WERI-Rb-1 (cell line): ENCODE results near the gene RHBDD1.

Experiments
- DNase-seq: peaks from one replicate; pipeline ENCODE4 v3.0.0-alpha.2; 2020
- H3K27ac ChIP-seq: fragments of 250-450 bp; sonication (Bioruptor Pico); 2 replicates; pipeline ENCODE4 v1.5.1; 2020; ENCODE audit warnings: mild to moderate bottlenecking, moderate library complexity
- H3K27me3 ChIP-seq: fragments of 250-450 bp; sonication (Bioruptor Pico); 2 replicates; pipeline ENCODE4 v1.5.1; 2021; ENCODE audit warnings: mild to moderate bottlenecking, low read depth, moderate library complexity; ENCODE audit not compliant: insufficient read depth, severe bottlenecking
- H3K36me3 ChIP-seq: fragments of 250-450 bp; sonication (Bioruptor Pico); 2 replicates; pipeline ENCODE4 v1.5.1; 2020; ENCODE audit warnings: mild to moderate bottlenecking, moderate library complexity
- H3K4me3 ChIP-seq: 2 replicates; pipeline ENCODE4 v1.5.1; 2011; ENCODE audit warnings: low read depth, mild to moderate bottlenecking, control low read depth, low read length
- H3K9me3 ChIP-seq: fragments of 250-450 bp; sonication (Bioruptor Pico); 2 replicates; pipeline ENCODE4 v1.5.1; 2021; ENCODE audit warnings: mild to moderate bottlenecking, moderate library complexity; ENCODE audit not compliant: severe bottlenecking
- TF ChIP-seq, protein P1 (sequence below): IDR thresholded peaks from 2 replicates; pipeline ENCODE4 v1.5.1; 2011; ENCODE audit warnings: low read depth, mild to moderate bottlenecking, control low read depth, inconsistent platforms, low read length

Gene RHBDD1

DNA sequence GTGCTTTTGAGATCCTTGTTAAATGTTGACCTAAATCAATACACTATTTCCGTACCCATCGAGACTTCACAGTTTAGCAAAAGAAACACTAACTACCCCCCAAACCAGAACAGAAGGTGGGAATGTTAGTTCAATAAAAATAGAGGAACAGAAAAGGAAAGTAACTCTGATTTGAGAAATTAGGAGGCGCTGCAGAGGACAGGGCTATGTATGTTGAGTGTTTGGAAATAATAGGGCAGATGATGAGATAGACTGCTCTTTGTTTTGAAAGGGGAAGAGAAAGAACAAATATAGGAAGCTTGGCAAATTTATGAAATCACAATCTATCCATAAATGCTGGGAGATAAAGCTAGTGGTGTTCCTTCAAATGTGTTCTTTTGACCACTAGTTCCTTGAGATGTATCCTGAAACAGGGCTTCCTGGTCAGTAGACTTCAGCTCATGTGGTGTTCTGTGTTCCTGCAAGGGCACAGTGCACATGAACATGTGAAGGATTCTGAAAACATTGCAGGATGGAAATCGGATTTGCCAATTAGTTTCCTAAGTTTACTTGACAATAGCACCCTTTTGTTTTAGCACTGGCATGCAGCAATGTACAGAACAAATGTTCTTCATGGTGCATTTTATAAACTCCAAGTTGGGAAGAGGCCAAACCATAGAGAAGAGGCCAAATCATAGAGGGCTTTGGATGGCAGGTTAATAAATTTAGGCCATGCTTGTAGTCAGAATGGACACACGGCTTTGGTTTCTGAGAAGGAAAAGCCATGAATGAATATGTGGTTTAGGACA lies 39.8 kb downstream of the RHBDD1 start:
- H3K27me3 ChIP-seq: no peaks in the 10 kb centered on the region
- no peaks in the 10 kb centered on the region for H3K9me3 ChIP-seq
- no peaks in the 10 kb centered on the region for H3K36me3 ChIP-seq
- TF ChIP-seq, protein P1, sequence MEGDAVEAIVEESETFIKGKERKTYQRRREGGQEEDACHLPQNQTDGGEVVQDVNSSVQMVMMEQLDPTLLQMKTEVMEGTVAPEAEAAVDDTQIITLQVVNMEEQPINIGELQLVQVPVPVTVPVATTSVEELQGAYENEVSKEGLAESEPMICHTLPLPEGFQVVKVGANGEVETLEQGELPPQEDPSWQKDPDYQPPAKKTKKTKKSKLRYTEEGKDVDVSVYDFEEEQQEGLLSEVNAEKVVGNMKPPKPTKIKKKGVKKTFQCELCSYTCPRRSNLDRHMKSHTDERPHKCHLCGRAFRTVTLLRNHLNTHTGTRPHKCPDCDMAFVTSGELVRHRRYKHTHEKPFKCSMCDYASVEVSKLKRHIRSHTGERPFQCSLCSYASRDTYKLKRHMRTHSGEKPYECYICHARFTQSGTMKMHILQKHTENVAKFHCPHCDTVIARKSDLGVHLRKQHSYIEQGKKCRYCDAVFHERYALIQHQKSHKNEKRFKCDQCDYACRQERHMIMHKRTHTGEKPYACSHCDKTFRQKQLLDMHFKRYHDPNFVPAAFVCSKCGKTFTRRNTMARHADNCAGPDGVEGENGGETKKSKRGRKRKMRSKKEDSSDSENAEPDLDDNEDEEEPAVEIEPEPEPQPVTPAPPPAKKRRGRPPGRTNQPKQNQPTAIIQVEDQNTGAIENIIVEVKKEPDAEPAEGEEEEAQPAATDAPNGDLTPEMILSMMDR: no peak
- no peak overlapping the region for H3K27ac ChIP-seq
- no peak for DNase-seq
- H3K4me3 ChIP-seq: no peak overlapping the region

DNA sequence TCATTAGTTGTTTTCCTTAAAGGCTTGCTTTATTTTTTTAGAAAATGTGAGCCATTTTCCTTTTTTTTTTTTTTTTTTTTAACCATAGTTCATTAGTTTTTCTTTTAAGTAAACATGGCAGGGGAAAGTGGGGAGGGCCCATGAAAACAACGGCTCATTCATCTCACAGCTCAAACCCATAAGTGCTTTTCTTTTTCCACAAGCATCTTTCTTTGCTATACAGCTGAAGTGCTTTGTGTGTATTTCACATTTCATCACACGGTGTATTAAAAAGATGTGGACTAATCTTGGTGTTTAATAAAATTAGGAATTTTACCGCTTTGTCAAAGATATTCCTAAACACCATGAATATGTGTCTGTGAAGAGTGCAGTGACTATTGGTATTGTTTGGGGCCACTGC lies 41.6 kb downstream of the RHBDD1 start:
- Histone ChIP-seq H3K36me3 (no peaks in the 10 kb centered on the region), H3K4me3 (no peak overlapping the region), H3K27ac (no peak overlapping the region), H3K9me3 (no peaks in the 10 kb centered on the region), H3K27me3 (no peaks in the 10 kb centered on the region)
- no peak for DNase-seq
- TF ChIP-seq, protein P1: no peak

DNA sequence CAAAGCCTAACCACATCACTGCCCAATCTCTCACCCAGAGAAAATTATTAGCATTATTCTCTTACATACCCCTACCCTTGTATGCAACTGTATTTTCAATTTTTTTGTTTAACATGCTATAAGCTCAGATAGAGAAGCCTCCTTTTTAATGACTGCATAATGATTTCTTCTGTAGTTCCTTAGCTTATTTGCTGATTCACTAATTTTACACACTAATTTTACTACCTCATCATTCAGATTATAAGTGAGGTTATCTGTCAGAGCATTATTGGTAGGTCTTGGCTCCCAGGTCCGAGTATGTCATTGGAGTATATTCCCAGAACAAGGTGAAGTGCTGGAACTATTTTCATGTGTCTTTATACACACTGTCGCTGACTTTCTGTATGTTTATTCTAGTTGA lies 45.4 kb downstream of the RHBDD1 start:
- no peaks in the 10 kb centered on the region for H3K9me3 ChIP-seq
- DNase-seq: no peak
- H3K36me3 ChIP-seq: no peaks in the 10 kb centered on the region
- no peaks in the 10 kb centered on the region for H3K27me3 ChIP-seq
- TF ChIP-seq, protein P1: no peak
- H3K4me3 ChIP-seq: no peak overlapping the region
- no peak overlapping the region for H3K27ac ChIP-seq

DNA sequence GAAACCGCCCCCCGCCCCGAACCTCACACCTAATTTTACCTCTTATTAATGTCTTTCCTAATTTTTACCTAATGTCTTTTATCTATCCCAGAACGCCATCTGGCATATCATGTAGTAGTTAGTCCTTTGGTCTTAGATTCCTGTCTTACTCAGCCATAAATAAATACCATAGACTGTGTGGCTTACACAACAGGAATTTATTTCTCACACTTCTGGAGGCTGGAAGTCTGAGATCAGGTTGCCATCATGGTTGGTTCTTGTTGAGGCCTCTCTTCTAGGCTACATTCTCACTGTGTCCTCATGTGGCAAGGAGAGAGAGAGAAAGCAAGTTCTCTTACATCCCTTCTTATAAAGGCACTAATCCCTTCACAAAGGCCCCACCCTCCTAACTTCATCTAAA lies 46.8 kb downstream of the RHBDD1 start:
- TF ChIP-seq, protein P1: no peak
- Histone ChIP-seq H3K9me3 (no peaks in the 10 kb centered on the region), H3K4me3 (no peak overlapping the region), H3K27ac (no peak overlapping the region), H3K27me3 (no peaks in the 10 kb centered on the region), H3K36me3 (no peaks in the 10 kb centered on the region)
- no peak for DNase-seq

DNA sequence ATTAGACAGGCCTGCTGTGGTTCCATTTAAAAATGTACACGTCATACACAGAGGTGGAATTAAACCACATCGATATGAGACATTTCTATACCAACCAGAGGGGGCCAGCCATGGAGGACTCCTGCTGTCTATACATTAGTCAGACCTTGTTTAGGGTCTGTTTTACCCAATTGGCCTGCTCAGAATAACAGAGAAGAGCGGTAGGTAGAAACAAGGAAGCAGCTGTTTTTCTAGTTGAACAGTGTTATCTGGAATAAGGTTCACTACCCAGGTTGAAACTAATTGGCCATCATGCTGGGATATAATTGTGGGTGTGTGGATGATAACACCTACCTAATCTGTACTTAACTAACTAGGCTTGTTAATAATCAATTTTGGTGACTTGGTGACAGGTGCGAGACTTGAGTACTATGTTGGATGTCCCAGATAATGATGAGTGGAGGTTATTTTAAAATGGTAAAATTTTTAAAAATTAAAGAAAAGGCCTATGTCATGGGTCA lies 47.5 kb downstream of the RHBDD1 start:
- TF ChIP-seq, protein P1: no peak
- H3K36me3 ChIP-seq: no peaks in the 10 kb centered on the region
- no peak overlapping the region for H3K4me3 ChIP-seq
- H3K27me3 ChIP-seq: no peaks in the 10 kb centered on the region
- no peak for DNase-seq
- no peak overlapping the region for H3K27ac ChIP-seq
- H3K9me3 ChIP-seq: no peaks in the 10 kb centered on the region

DNA sequence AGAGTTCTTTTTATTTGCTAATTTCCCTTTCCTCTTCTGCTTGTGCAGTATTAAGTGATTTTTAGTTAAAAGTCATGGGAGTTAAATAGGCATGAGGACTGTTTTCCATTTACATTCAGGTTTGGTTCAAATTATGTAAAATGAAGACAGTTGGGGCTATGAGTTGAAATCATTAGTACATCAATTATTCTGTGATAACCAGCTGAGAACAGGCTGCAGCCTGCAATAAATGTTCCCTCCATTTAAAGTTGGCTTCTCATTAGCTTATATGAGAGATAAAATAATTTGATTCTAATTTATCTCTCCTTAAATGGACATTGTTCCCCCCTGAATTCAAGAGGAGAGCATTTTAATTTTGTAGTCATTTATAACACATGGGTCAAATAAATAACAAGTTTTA lies 48.3 kb downstream of the RHBDD1 start:
- Histone ChIP-seq H3K27ac (no peak overlapping the region), H3K36me3 (no peaks in the 10 kb centered on the region), H3K27me3 (no peaks in the 10 kb centered on the region), H3K4me3 (no peak overlapping the region), H3K9me3 (no peaks in the 10 kb centered on the region)
- no peak for DNase-seq
- TF ChIP-seq, protein P1: no peak
